Measurements from ENCODE around the gene NPR2. TPM values are rescaled to one million over a fixed set of nuclear protein-coding genes. Genes with fewer than 3 reads are reported as not detected.

The NPR2 gene
- total RNA-seq, 1 donor from 2014 or later = 21.8 TPM

- no peak for DNase-seq (ENCODE audit: low spot score)
These were observed 67.1 kb downstream of the NPR2 start for GRCh38 chr9:35858458-35858857.

Other genes with a start within 250 kb of the NPR2 start
- 25.6 TPM for gene TESK1, start 186.3 kb upstream of the NPR2 start, total RNA-seq
- gene CD72, start 173.2 kb upstream of the NPR2 start, total RNA-seq = 2.0 TPM
- gene SIT1, start 140.7 kb upstream of the NPR2 start, total RNA-seq = 0.52 TPM
- gene RMRP, start 133.6 kb upstream of the NPR2 start, total RNA-seq = 3,373 TPM
- 22.4 TPM for gene CCDC107, start 133.3 kb upstream of the NPR2 start, total RNA-seq
- gene ARHGEF39, start 126.4 kb upstream of the NPR2 start, total RNA-seq = 1.0 TPM
- not detected for gene CA9, start 117.7 kb upstream of the NPR2 start, total RNA-seq
- 559 TPM for gene TPM2, start 101.7 kb upstream of the NPR2 start, total RNA-seq
- gene TLN1, start 59.4 kb upstream of the NPR2 start, total RNA-seq = 340 TPM
- gene CREB3, start 58.9 kb upstream of the NPR2 start, total RNA-seq = 30.7 TPM
- gene GBA2, start 42.4 kb upstream of the NPR2 start, total RNA-seq = 108 TPM
- 34.3 TPM for gene RGP1, start 42.3 kb upstream of the NPR2 start, total RNA-seq
- not detected for gene MSMP, start 37.3 kb upstream of the NPR2 start, total RNA-seq
- gene SPAG8, start 20.7 kb downstream of the NPR2 start, total RNA-seq = 6.4 TPM
- gene HINT2, start 23.5 kb downstream of the NPR2 start, total RNA-seq = 40.5 TPM
- 0.26 TPM for gene FAM221B, start 37.1 kb downstream of the NPR2 start, total RNA-seq
- 32.3 TPM for gene TMEM8B, start 37.6 kb downstream of the NPR2 start, total RNA-seq
- gene OR13J1, start 78.8 kb downstream of the NPR2 start, total RNA-seq = not detected
- gene HRCT1, start 114.6 kb downstream of the NPR2 start, total RNA-seq = 7.2 TPM
- gene SPAAR, start 117.9 kb downstream of the NPR2 start, total RNA-seq = 1.9 TPM
- not detected for gene OR2S2, start 166.6 kb downstream of the NPR2 start, total RNA-seq
- 10.3 TPM for gene RECK, start 245.3 kb downstream of the NPR2 start, total RNA-seq